Renal pelvis (tissue), 4 donors: Measurements from ENCODE around the gene CELF5. TPM values are rescaled to one million over a fixed set of nuclear protein-coding genes. Genes with fewer than 3 reads are reported as not detected.
"Not testable (repeated sequence)": the region's sequence is repeated elsewhere in the genome, so short reads cannot be mapped to it uniquely, and the experiment has no call there.

Source experiments
- DNase-seq: peaks from one replicate; pipeline ENCODE4 v3.0.0-alpha.2; 2013
- polyA plus RNA-seq, 3 donors: library from polyadenylated mRNA; unstranded; fragments of 120-200 nt; gene quantifications; one replicate each; pipeline ENCODE4 v1.2.1, GENCODE V29; 2013; ENCODE audit not compliant: insufficient read length in 3 of 3

CELF5 gene
- polyA plus RNA-seq, 3 donors: 1.1 to 1.3 (median 1.1) TPM

GRCh38 chr19:3290858-3291257 is 66.4 kb downstream of the CELF5 start:
- not testable (repeated sequence) for DNase-seq

GRCh38 chr19:3291644-3292043 is 67.2 kb downstream of the CELF5 start:
- DNase-seq: no peak

GRCh38 chr19:3292958-3293529 is 68.6 kb downstream of the CELF5 start:
- DNase-seq: no peak

- DNase-seq: no peak
Observed at GRCh38 chr19:3293560-3293959, 69.1 kb downstream of the CELF5 start.

GRCh38 chr19:3294080-3294850 is 69.8 kb downstream of the CELF5 start:
- no peak for DNase-seq

GRCh38 chr19:3295581-3295980 is 71.1 kb downstream of the CELF5 start:
- no peak for DNase-seq

- DNase-seq: no peak
Observed at GRCh38 chr19:3296034-3296433, 71.6 kb downstream of the CELF5 start.

- DNase-seq: no peak
Observed at GRCh38 chr19:3296446-3296845, 72.0 kb downstream of the CELF5 start.

- DNase-seq: no peak
Observed at GRCh38 chr19:3298853-3299449, 74.5 kb downstream of the CELF5 start.

- not testable (repeated sequence) for DNase-seq
Observed at GRCh38 chr19:3300566-3300965, 76.1 kb downstream of the CELF5 start.

GRCh38 chr19:3302755-3303154 is 78.3 kb downstream of the CELF5 start:
- no peak for DNase-seq

- DNase-seq: peak; percentile 75
Observed at GRCh38 chr19:3304871-3305423, 80.5 kb downstream of the CELF5 start.

- DNase-seq: no peak
Observed at GRCh38 chr19:3309724-3310123, 85.3 kb downstream of the CELF5 start.

GRCh38 chr19:3310280-3310679 is 85.8 kb downstream of the CELF5 start:
- no peak for DNase-seq

GRCh38 chr19:3310711-3311110 is 86.2 kb downstream of the CELF5 start:
- DNase-seq: no peak

- no peak for DNase-seq
Observed at GRCh38 chr19:3313199-3313575, 88.7 kb downstream of the CELF5 start.

GRCh38 chr19:3314962-3315675 is 90.7 kb downstream of the CELF5 start:
- no peak for DNase-seq

- no peak for DNase-seq
Observed at GRCh38 chr19:3315676-3315973, 91.2 kb downstream of the CELF5 start.

GRCh38 chr19:3316132-3316648 is 91.7 kb downstream of the CELF5 start:
- no peak for DNase-seq

GRCh38 chr19:3316659-3317207 is 92.3 kb downstream of the CELF5 start:
- DNase-seq: no peak

- no peak for DNase-seq
Observed at GRCh38 chr19:3319643-3320353, 95.3 kb downstream of the CELF5 start.

- no peak for DNase-seq
Observed at GRCh38 chr19:3320354-3320670, 95.9 kb downstream of the CELF5 start.
